MG63 (cell line): Measurements from ENCODE around the gene SNRNP48. TPM values are rescaled to one million over a fixed set of nuclear protein-coding genes. Genes with fewer than 3 reads are reported as not detected.

ENCODE experiments used
- DNase-seq: peaks from one replicate; pipeline ENCODE4 v3.0.0-alpha.2; 2020
- H3K27me3 ChIP-seq: fragments of 250-450 bp; sonication (Bioruptor Pico); 2 replicates; pipeline ENCODE4 v1.5.1; 2020; ENCODE audit warnings: mild to moderate bottlenecking, moderate library complexity
- H3K36me3 ChIP-seq: fragments of 250-450 bp; sonication (Bioruptor Pico); 2 replicates; pipeline ENCODE4 v1.5.1; 2020; ENCODE audit warnings: mild to moderate bottlenecking, moderate library complexity
- H3K4me3 ChIP-seq: fragments of 250-450 bp; sonication (Bioruptor Pico); 2 replicates; pipeline ENCODE4 v1.5.1; 2020; ENCODE audit warnings: mild to moderate bottlenecking, moderate library complexity
- H3K9me3 ChIP-seq: fragments of 250-450 bp; sonication (Bioruptor Pico); 2 replicates; pipeline ENCODE4 v1.5.1; 2020; ENCODE audit warnings: mild to moderate bottlenecking, moderate library complexity
- total RNA-seq: library from RNA; depleted of rRNA; stranded (reverse); fragments of >200 nt; shearing (Covaris generic); gene quantifications from 2 replicates; pipeline ENCODE4 v1.2.3, GENCODE V29; 2014; ENCODE audit warnings: low replicate concordance

The SNRNP48 gene
- total RNA-seq, 1 experiment from 2014 or later = 7.4 TPM

- H3K9me3 ChIP-seq = no peaks in the 10 kb centered on the region
- no peaks in the 10 kb centered on the region for H3K36me3 ChIP-seq
- H3K27me3 ChIP-seq = peaks cover 6% of the 10 kb centered on the region
- H3K4me3 ChIP-seq = no peak overlapping the region
- DNase-seq = no peak
Measured at GRCh38 chr6:7555671-7556070, 34.3 kb upstream of the SNRNP48 start.

- DNase-seq = no peak
- H3K27me3 ChIP-seq = peaks cover 6% of the 10 kb centered on the region
- no peaks in the 10 kb centered on the region for H3K9me3 ChIP-seq
- no peaks in the 10 kb centered on the region for H3K36me3 ChIP-seq
- no peak overlapping the region for H3K4me3 ChIP-seq
Measured at GRCh38 chr6:7556394-7557106, 33.4 kb upstream of the SNRNP48 start.

- no peaks in the 10 kb centered on the region for H3K36me3 ChIP-seq
- H3K27me3 ChIP-seq = peaks cover 6% of the 10 kb centered on the region
- no peaks in the 10 kb centered on the region for H3K9me3 ChIP-seq
- no peak for DNase-seq
- H3K4me3 ChIP-seq = no peak overlapping the region
Measured at GRCh38 chr6:7557652-7558051, 32.3 kb upstream of the SNRNP48 start.

- no peak for DNase-seq
- Histone ChIP-seq H3K4me3 (no peak overlapping the region), H3K36me3 (no peaks in the 10 kb centered on the region), H3K27me3 (peaks cover 6% of the 10 kb centered on the region), H3K9me3 (no peaks in the 10 kb centered on the region)
Measured at GRCh38 chr6:7558781-7559180, 31.2 kb upstream of the SNRNP48 start.

- no peak overlapping the region for H3K4me3 ChIP-seq
- peaks cover 6% of the 10 kb centered on the region for H3K27me3 ChIP-seq
- no peaks in the 10 kb centered on the region for H3K9me3 ChIP-seq
- DNase-seq = no peak
- no peaks in the 10 kb centered on the region for H3K36me3 ChIP-seq
Measured at GRCh38 chr6:7559196-7559595, 30.8 kb upstream of the SNRNP48 start.

GRCh38 chr6:7559651-7560385 lies 30.2 kb upstream of the SNRNP48 start:
- DNase-seq = no peak
- Histone ChIP-seq H3K36me3 (no peaks in the 10 kb centered on the region), H3K9me3 (no peaks in the 10 kb centered on the region), H3K27me3 (peaks cover 6% of the 10 kb centered on the region), H3K4me3 (no peak overlapping the region)

- Histone ChIP-seq H3K27me3 (peaks cover 6% of the 10 kb centered on the region; the same call in 1 of the 2 replicates), H3K9me3 (no peaks in the 10 kb centered on the region), H3K4me3 (no peak overlapping the region), H3K36me3 (no peaks in the 10 kb centered on the region)
- DNase-seq = no peak
Measured at GRCh38 chr6:7561153-7561964, 28.6 kb upstream of the SNRNP48 start.

GRCh38 chr6:7562769-7563168 lies 27.2 kb upstream of the SNRNP48 start:
- no peak overlapping the region for H3K4me3 ChIP-seq
- H3K9me3 ChIP-seq = no peaks in the 10 kb centered on the region
- no peak for DNase-seq
- H3K27me3 ChIP-seq = peaks cover 6% of the 10 kb centered on the region; the same call in 1 of the 2 replicates
- no peaks in the 10 kb centered on the region for H3K36me3 ChIP-seq

GRCh38 chr6:7566107-7566506 lies 23.9 kb upstream of the SNRNP48 start:
- H3K4me3 ChIP-seq = no peak overlapping the region
- DNase-seq = no peak
- no peaks in the 10 kb centered on the region for H3K27me3 ChIP-seq
- H3K9me3 ChIP-seq = no peaks in the 10 kb centered on the region
- no peaks in the 10 kb centered on the region for H3K36me3 ChIP-seq

- Histone ChIP-seq H3K4me3 (no peak overlapping the region), H3K9me3 (no peaks in the 10 kb centered on the region), H3K36me3 (no peaks in the 10 kb centered on the region), H3K27me3 (no peaks in the 10 kb centered on the region; the same call in 1 of the 2 replicates)
- no peak for DNase-seq
Measured at GRCh38 chr6:7566617-7567173, 23.3 kb upstream of the SNRNP48 start.

GRCh38 chr6:7568021-7568420 lies 22.0 kb upstream of the SNRNP48 start:
- H3K36me3 ChIP-seq = no peaks in the 10 kb centered on the region
- no peaks in the 10 kb centered on the region; the same call in 1 of the 2 replicates for H3K27me3 ChIP-seq
- H3K9me3 ChIP-seq = no peaks in the 10 kb centered on the region
- no peak for DNase-seq
- no peak overlapping the region for H3K4me3 ChIP-seq

GRCh38 chr6:7569082-7569481 lies 20.9 kb upstream of the SNRNP48 start:
- no peak for DNase-seq
- Histone ChIP-seq H3K9me3 (no peaks in the 10 kb centered on the region), H3K27me3 (no peaks in the 10 kb centered on the region; the same call in 1 of the 2 replicates), H3K36me3 (no peaks in the 10 kb centered on the region), H3K4me3 (no peak overlapping the region)

GRCh38 chr6:7572213-7572943 lies 17.6 kb upstream of the SNRNP48 start:
- Histone ChIP-seq H3K27me3 (peaks cover 7% of the 10 kb centered on the region), H3K36me3 (no peaks in the 10 kb centered on the region), H3K4me3 (no peak overlapping the region), H3K9me3 (no peaks in the 10 kb centered on the region)
- DNase-seq = no peak

- DNase-seq = no peak
Measured at GRCh38 chr6:7574500-7574899, 15.5 kb upstream of the SNRNP48 start.

GRCh38 chr6:7578516-7578915 lies 11.5 kb upstream of the SNRNP48 start:
- no peak overlapping the region for H3K4me3 ChIP-seq
- no peaks in the 10 kb centered on the region for H3K9me3 ChIP-seq
- DNase-seq = no peak
- H3K27me3 ChIP-seq = peaks cover 21% of the 10 kb centered on the region
- no peaks in the 10 kb centered on the region for H3K36me3 ChIP-seq

More at GRCh38 chr6:7574500-7574899, 15.5 kb upstream of the SNRNP48 start:
- H3K9me3 ChIP-seq = no peaks in the 10 kb centered on the region
- H3K4me3 ChIP-seq = no peak overlapping the region
- no peaks in the 10 kb centered on the region for H3K36me3 ChIP-seq
- H3K27me3 ChIP-seq = peaks cover 19% of the 10 kb centered on the region

GRCh38 chr6:7578931-7579330 lies 11.1 kb upstream of the SNRNP48 start:
- no peaks in the 10 kb centered on the region for H3K36me3 ChIP-seq
- no peak overlapping the region for H3K4me3 ChIP-seq
- peaks cover 21% of the 10 kb centered on the region for H3K27me3 ChIP-seq
- no peaks in the 10 kb centered on the region for H3K9me3 ChIP-seq
- no peak for DNase-seq
